Measurements from ENCODE around the gene VWA3A. TPM values are rescaled to one million over a fixed set of nuclear protein-coding genes. Genes with fewer than 3 reads are reported as not detected.
"Not testable (repeated sequence)": the region's sequence is repeated elsewhere in the genome, so short reads cannot be mapped to it uniquely, and the experiment has no call there.

The VWA3A gene
- total and polyA plus RNA-seq, 8 donors = 0.30 to 0.37 TPM; not detected in 6

GRCh38 chr16:22103441-22103840 is 11.1 kb downstream of the VWA3A start:
- Histone ChIP-seq H3K4me1 (no peaks in the 10 kb centered on the region), H3K36me3 (no peaks in the 10 kb centered on the region), H3K4me3 (no peak overlapping the region), H3K9me3 (no peaks in the 10 kb centered on the region), H3K27ac (no peak overlapping the region), H3K27me3 (peaks cover 0 to 11% (median 0%) of the 10 kb centered on the region in 3 donors)
- WGBS, 5 donors = 67 to 100% (median 95%) methylated on average over 1 of the region's 1 CpG
- TF ChIP-seq EP300 (IDR thresholded peaks at IDR 0.05) (no peak), POLR2AphosphoS5 (IDR thresholded peaks at IDR 0.05) (no peak), POLR2A (IDR thresholded peaks at IDR 0.05) (no peak)
- TF ChIP-seq, protein P1, sequence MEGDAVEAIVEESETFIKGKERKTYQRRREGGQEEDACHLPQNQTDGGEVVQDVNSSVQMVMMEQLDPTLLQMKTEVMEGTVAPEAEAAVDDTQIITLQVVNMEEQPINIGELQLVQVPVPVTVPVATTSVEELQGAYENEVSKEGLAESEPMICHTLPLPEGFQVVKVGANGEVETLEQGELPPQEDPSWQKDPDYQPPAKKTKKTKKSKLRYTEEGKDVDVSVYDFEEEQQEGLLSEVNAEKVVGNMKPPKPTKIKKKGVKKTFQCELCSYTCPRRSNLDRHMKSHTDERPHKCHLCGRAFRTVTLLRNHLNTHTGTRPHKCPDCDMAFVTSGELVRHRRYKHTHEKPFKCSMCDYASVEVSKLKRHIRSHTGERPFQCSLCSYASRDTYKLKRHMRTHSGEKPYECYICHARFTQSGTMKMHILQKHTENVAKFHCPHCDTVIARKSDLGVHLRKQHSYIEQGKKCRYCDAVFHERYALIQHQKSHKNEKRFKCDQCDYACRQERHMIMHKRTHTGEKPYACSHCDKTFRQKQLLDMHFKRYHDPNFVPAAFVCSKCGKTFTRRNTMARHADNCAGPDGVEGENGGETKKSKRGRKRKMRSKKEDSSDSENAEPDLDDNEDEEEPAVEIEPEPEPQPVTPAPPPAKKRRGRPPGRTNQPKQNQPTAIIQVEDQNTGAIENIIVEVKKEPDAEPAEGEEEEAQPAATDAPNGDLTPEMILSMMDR (IDR thresholded peaks at IDR 0.05) = no peak
- no peak for DNase-seq
- intact Hi-C loops (cut with DNase I; ENCODE audit: low total_unique reads) = no loop called here

DNA sequence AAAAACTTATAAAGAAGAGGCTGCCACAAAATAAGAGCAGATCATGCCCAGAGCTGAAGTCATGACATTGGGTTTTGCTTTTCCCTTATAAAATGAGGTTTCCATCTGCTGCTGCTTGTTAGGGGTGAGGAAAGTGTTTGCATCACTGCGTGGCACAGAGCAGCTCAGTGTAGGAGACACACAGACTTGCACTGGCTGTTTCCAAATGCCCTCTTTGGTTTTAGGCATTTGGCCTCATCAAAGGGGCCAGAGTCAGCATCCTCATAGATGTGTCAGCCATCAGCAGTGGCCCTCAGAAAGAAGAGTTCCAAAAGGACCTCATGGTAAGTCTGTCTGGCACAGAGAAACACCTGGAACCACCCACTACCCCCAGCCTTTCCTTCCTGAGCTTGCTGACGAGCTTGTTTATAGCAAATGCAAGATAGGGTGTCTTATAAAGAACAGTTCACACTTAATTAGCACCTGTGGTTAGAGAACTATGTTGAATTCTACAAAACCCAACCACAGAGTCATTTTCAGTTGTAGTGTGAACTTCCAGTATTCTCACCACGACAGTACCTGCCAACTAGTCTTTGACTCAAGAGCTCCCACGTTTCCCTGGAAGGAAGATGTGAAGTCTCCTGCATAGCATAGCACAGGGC is 17.0 kb downstream of the VWA3A start:
- Histone ChIP-seq H3K36me3 (no peaks in the 10 kb centered on the region), H3K27me3 (peaks cover 0 to 16% (median 0%) of the 10 kb centered on the region in 3 donors), H3K4me1 (no peaks in the 10 kb centered on the region), H3K27ac (no peak overlapping the region), H3K9me3 (no peaks in the 10 kb centered on the region), H3K4me3 (no peak overlapping the region)
- TF ChIP-seq, protein P1 (IDR thresholded peaks at IDR 0.05) = no peak
- no peak for TF ChIP-seq POLR2AphosphoS5 (IDR thresholded peaks at IDR 0.05)
- TF ChIP-seq EP300 (IDR thresholded peaks at IDR 0.05) = no peak
- TF ChIP-seq POLR2A (IDR thresholded peaks at IDR 0.05) = no peak
- WGBS, 5 donors = 41 to 44% (median 43%) methylated on average over 4 of the region's 4 CpGs
- no peak for DNase-seq
- intact Hi-C loops (cut with DNase I; ENCODE audit: low total_unique reads) = no loop called here

- H3K9me3 ChIP-seq; H3K4me1 ChIP-seq; H3K4me3 ChIP-seq; intact Hi-C loops (cut with DNase I; ENCODE audit: low total_unique reads); H3K27ac ChIP-seq; DNase-seq; H3K36me3 ChIP-seq: not testable (repeated sequence)
- 51 to 74% (median 65%) methylated on average over 5 of the region's 5 CpGs for WGBS, 5 donors
- peaks cover 0 to 12% (median 0%) of the 10 kb centered on the region in 3 donors for H3K27me3 ChIP-seq
Observed at GRCh38 chr16:22111629-22112028, 19.3 kb downstream of the VWA3A start.

GRCh38 chr16:22116095-22116700 is 23.9 kb downstream of the VWA3A start:
- TF ChIP-seq EP300 (IDR thresholded peaks at IDR 0.05) = no peak
- TF ChIP-seq, protein P1 (IDR thresholded peaks at IDR 0.05) = no peak
- TF ChIP-seq POLR2A (IDR thresholded peaks at IDR 0.05) = no peak
- TF ChIP-seq POLR2AphosphoS5 (IDR thresholded peaks at IDR 0.05) = no peak
- Histone ChIP-seq H3K27me3 (no peaks in the 10 kb centered on the region), H3K4me3 (no peak overlapping the region), H3K4me1 (no peaks in the 10 kb centered on the region), H3K27ac (no peak overlapping the region), H3K9me3 (no peaks in the 10 kb centered on the region), H3K36me3 (no peaks in the 10 kb centered on the region)
- DNase-seq = no peak
- WGBS, 5 donors = 66 to 85% (median 78%) methylated on average over 2 of the region's 2 CpGs
- intact Hi-C loops (cut with DNase I; ENCODE audit: low total_unique reads) = no loop called here

DNA sequence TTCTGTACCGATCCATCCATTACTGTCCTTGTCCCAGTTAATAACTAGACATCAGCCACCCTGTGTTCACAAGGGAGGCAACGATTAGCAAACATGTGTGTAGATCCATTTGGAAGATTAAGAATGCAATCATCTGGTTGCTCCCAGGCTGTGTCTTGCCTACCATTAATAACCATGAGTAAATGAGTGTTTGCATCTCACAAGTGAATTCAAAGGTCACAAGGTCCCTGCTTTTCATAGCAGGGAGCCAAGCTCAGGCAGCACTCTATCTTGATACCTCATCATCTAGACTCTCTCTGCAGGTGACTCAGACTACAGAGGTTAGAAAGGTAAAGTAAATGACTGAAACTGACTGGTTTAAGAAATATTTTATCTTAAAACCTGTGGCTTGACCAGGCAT is 25.3 kb downstream of the VWA3A start:
- intact Hi-C loops (cut with DNase I; ENCODE audit: low total_unique reads) = no loop called here
- no peak for TF ChIP-seq POLR2A (IDR thresholded peaks at IDR 0.05)
- no peak for TF ChIP-seq POLR2AphosphoS5 (IDR thresholded peaks at IDR 0.05)
- no peak overlapping the region for H3K27ac ChIP-seq
- no peaks in the 10 kb centered on the region for H3K36me3 ChIP-seq
- 55 to 76% (median 69%) methylated on average over 2 of the region's 2 CpGs for WGBS, 5 donors
- no peaks in the 10 kb centered on the region for H3K9me3 ChIP-seq
- H3K27me3 ChIP-seq = no peaks in the 10 kb centered on the region
- no peak for DNase-seq
- H3K4me1 ChIP-seq = no peaks in the 10 kb centered on the region
- no peak overlapping the region for H3K4me3 ChIP-seq

All from stomach (tissue), 9 donors.